HG03103 (cell line): ENCODE measurements around the gene EFHB.
A peak's percentile ranks its signal among the peaks of the same experiment; 100 is the strongest.
"Not testable (repeated sequence)": the region's sequence is repeated elsewhere in the genome, so short reads cannot be mapped to it uniquely, and the experiment has no call there.

Experiments used
- ATAC-seq: cut with Tn5 transposase; IDR thresholded peaks from one replicate; pipeline ENCODE4 v1.9.1; 2021; ENCODE audit warnings: low read depth; ENCODE audit not compliant: unreplicated experiment

Gene EFHB

GRCh38 chr3:19932422-19932821 lies 1.6 kb downstream of the EFHB start:
- ATAC-seq, result no peak

- peak; percentile 32 for ATAC-seq
Observed at GRCh38 chr3:19931767-19932188, 2.2 kb downstream of the EFHB start.

- ATAC-seq, result peak; percentile 74
Observed at GRCh38 chr3:19931180-19931692, 2.8 kb downstream of the EFHB start.

- no peak for ATAC-seq
Observed at GRCh38 chr3:19920401-19921080, 13.5 kb downstream of the EFHB start.

- ATAC-seq, result no peak
Observed at GRCh38 chr3:19917167-19917566, 16.9 kb downstream of the EFHB start.

- no peak for ATAC-seq
Observed at GRCh38 chr3:19911452-19911851, 22.6 kb downstream of the EFHB start.

GRCh38 chr3:19907523-19907922 lies 26.5 kb downstream of the EFHB start:
- ATAC-seq, result no peak

GRCh38 chr3:19903649-19904048 lies 30.4 kb downstream of the EFHB start:
- ATAC-seq, result no peak

- ATAC-seq, result no peak
Observed at GRCh38 chr3:19901918-19902317, 32.1 kb downstream of the EFHB start.

GRCh38 chr3:19901337-19901736 lies 32.7 kb downstream of the EFHB start:
- ATAC-seq, result no peak

GRCh38 chr3:19899833-19900232 lies 34.2 kb downstream of the EFHB start:
- not testable (repeated sequence) for ATAC-seq

- ATAC-seq, result no peak
Observed at GRCh38 chr3:19899264-19899663, 34.8 kb downstream of the EFHB start.

- no peak for ATAC-seq
Observed at GRCh38 chr3:19898721-19899120, 35.3 kb downstream of the EFHB start.

- no peak for ATAC-seq
Observed at GRCh38 chr3:19891740-19892139, 42.3 kb downstream of the EFHB start.

- ATAC-seq, result no peak
Observed at GRCh38 chr3:19888428-19889152, 45.4 kb downstream of the EFHB start.

GRCh38 chr3:19887122-19887521 lies 46.9 kb downstream of the EFHB start:
- not testable (repeated sequence) for ATAC-seq

- no peak for ATAC-seq
Observed at GRCh38 chr3:19886404-19886803, 47.6 kb downstream of the EFHB start.

- no peak for ATAC-seq
Observed at GRCh38 chr3:19885468-19885867, 48.5 kb downstream of the EFHB start.

GRCh38 chr3:19881852-19882251 lies 52.2 kb downstream of the EFHB start:
- no peak for ATAC-seq

GRCh38 chr3:19881036-19881435 lies 53.0 kb downstream of the EFHB start:
- no peak for ATAC-seq

GRCh38 chr3:19877656-19878055 lies 56.4 kb downstream of the EFHB start:
- ATAC-seq, result no peak
